ENCODE measurements around the gene AGPAT2.

AGPAT2 gene

GRCh38 chr9:136686794-136687711 is at the start of gene AGPAT2:
Gene AGPAT2, minus strand, starts transcription at chr9:136687457. Its CDS starts 100 bp downstream, at chr9:136687357.
- peak; percentile 55 to 69 for DNase-seq

GRCh38 chr9:136735812-136736480 is 48.7 kb upstream of the AGPAT2 start:
- no peak for DNase-seq

- no peak for DNase-seq
Measured at GRCh38 chr9:136734837-136735496, 47.7 kb upstream of the AGPAT2 start.

GRCh38 chr9:136733611-136734010 is 46.4 kb upstream of the AGPAT2 start:
- no peak for DNase-seq

- no peak for DNase-seq
Measured at GRCh38 chr9:136732444-136733178, 45.4 kb upstream of the AGPAT2 start.

GRCh38 chr9:136729926-136730325 is 42.7 kb upstream of the AGPAT2 start:
- no peak for DNase-seq

- no peak for DNase-seq
Measured at GRCh38 chr9:136729144-136729543, 41.9 kb upstream of the AGPAT2 start.

GRCh38 chr9:136728548-136729123 is 41.4 kb upstream of the AGPAT2 start:
- no peak for DNase-seq

GRCh38 chr9:136728080-136728547 is 40.9 kb upstream of the AGPAT2 start:
- DNase-seq: peak; percentile 74 to 95

- peak in 1 of 2 donors; percentile 49 for DNase-seq
Measured at GRCh38 chr9:136726631-136727191, 39.5 kb upstream of the AGPAT2 start.

- no peak for DNase-seq
Measured at GRCh38 chr9:136726118-136726517, 38.9 kb upstream of the AGPAT2 start.

- DNase-seq: no peak
Measured at GRCh38 chr9:136725612-136726011, 38.4 kb upstream of the AGPAT2 start.

GRCh38 chr9:136724772-136725171 is 37.5 kb upstream of the AGPAT2 start:
- DNase-seq: no peak

- DNase-seq: no peak
Measured at GRCh38 chr9:136723989-136724388, 36.7 kb upstream of the AGPAT2 start.

GRCh38 chr9:136723362-136723976 is 36.2 kb upstream of the AGPAT2 start:
- DNase-seq: no peak

GRCh38 chr9:136722969-136723356 is 35.7 kb upstream of the AGPAT2 start:
- DNase-seq: no peak

- no peak for DNase-seq
Measured at GRCh38 chr9:136722093-136722968, 35.1 kb upstream of the AGPAT2 start.

GRCh38 chr9:136721339-136722092 is 34.3 kb upstream of the AGPAT2 start:
- DNase-seq: no peak

GRCh38 chr9:136720898-136721338 is 33.7 kb upstream of the AGPAT2 start:
- DNase-seq: no peak

Data from inflammatory macrophage treated with lipopolysaccharide for 1 hour (primary cell).